ENCODE measurements around the gene USP26. TPM values are rescaled to one million over a fixed set of nuclear protein-coding genes. Genes with fewer than 3 reads are reported as not detected.

USP26 gene
- total and polyA plus RNA-seq, 12 donors = not detected

DNA sequence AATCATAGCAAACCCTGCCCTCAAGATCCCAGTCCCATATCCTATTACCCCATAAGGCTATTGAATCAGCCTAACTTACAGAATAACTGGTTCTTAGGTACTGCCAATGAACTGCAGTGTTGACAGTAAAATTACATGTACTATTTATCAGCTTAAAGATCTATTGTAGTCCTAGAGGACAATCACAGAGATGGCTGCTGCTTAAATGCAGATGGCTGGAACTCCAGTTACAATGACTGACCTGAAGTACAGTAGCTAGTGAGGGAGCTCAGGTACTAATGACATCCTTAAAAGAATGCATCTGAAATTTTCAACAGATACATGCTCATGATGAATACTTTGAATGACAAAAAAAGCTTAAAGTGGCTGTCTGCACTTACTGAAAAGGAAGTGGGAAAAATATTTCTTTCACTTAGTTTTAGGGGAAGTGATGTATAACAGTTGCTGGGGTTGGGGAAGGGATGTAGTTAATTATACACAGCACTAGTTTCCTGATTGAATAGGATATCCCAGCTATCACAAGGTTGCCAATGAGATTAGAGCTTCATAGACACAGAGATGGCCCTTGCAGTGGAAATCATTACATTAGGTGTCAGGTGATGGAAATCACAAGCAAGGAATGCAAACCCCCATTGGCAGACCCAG is 42.0 kb downstream of the USP26 start:
- H3K27me3 ChIP-seq = peaks cover 8% of the 10 kb centered on the region
- H3K4me3 ChIP-seq = no peak overlapping the region
- no peak for DNase-seq
- intact Hi-C loops (cut with DNase I) = no loop called here
- H3K9me3 ChIP-seq (replicated peaks in 1 of 3) = no peaks in the 10 kb centered on the region
- no peaks in the 10 kb centered on the region for H3K4me1 ChIP-seq (replicated peaks in 1 of 2)
- H3K36me3 ChIP-seq (replicated peaks in 1 of 2) = no peaks in the 10 kb centered on the region
- TF ChIP-seq POLR2A (IDR thresholded peaks at IDR 0.05) (no peak), CTCF (IDR thresholded peaks at IDR 0.05) (no peak)
- H3K27ac ChIP-seq = no peak overlapping the region

GRCh38 chrX:133053861-133054598 is 42.9 kb downstream of the USP26 start:
- no peak overlapping the region for H3K4me3 ChIP-seq
- peaks cover under 1% of the 10 kb centered on the region for H3K27me3 ChIP-seq
- no peak for TF ChIP-seq CTCF (IDR thresholded peaks at IDR 0.05)
- DNase-seq = no peak
- 38 to 58% (median 42%) methylated on average over 3 of the region's 3 CpGs for WGBS, 4 donors
- no peak overlapping the region for H3K27ac ChIP-seq
- no peaks in the 10 kb centered on the region for H3K4me1 ChIP-seq (replicated peaks in 1 of 2)
- no peaks in the 10 kb centered on the region for H3K9me3 ChIP-seq (replicated peaks in 1 of 3)
- intact Hi-C loops (cut with DNase I) = no loop called here
- no peaks in the 10 kb centered on the region for H3K36me3 ChIP-seq (replicated peaks in 1 of 2)

DNA sequence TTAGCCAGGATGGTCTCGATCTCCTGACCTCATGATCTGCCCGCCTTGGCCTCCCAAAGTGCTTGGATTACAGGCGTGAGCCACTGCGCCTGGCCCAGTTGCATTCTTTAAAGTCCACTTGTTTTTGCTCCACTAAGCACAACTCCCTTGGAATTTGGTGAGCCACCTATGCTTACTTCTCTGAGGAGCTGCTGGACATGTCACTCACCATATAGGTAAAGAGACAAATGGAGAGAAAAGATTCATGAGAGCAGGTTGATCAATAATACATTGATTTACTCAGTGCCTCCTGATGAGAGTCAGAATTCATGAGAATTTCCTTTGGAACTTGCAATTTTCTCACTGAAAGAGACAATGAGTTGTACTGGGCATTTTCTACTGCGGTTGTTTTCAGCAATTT is 48.2 kb downstream of the USP26 start:
- Histone ChIP-seq H3K4me3 (no peak overlapping the region), H3K36me3 (replicated peaks in 1 of 2) (no peaks in the 10 kb centered on the region), H3K27ac (no peak overlapping the region), H3K9me3 (replicated peaks in 1 of 3) (no peaks in the 10 kb centered on the region), H3K4me1 (replicated peaks in 1 of 2) (no peaks in the 10 kb centered on the region), H3K27me3 (peaks cover 18% of the 10 kb centered on the region)
- intact Hi-C loops (cut with DNase I) = no loop called here
- no peak for TF ChIP-seq CTCF (IDR thresholded peaks at IDR 0.05)
- TF ChIP-seq POLR2A (IDR thresholded peaks at IDR 0.05) = no peak
- WGBS, 4 donors = 84 to 95% (median 88%) methylated on average over 4 to 5 of the region's 5 CpGs
- no peak for DNase-seq

- no peak for DNase-seq
- 23 to 80% (median 56%) methylated on average over 1 of the region's 1 CpG for WGBS, 4 donors
- intact Hi-C loops (cut with DNase I) = no loop called here
- Histone ChIP-seq H3K9me3 (replicated peaks in 1 of 3) (no peaks in the 10 kb centered on the region), H3K4me1 (replicated peaks in 1 of 2) (no peaks in the 10 kb centered on the region), H3K27ac (no peak overlapping the region), H3K36me3 (replicated peaks in 1 of 2) (no peaks in the 10 kb centered on the region), H3K27me3 (peaks cover 18% of the 10 kb centered on the region), H3K4me3 (no peak overlapping the region)
- TF ChIP-seq POLR2A (IDR thresholded peaks at IDR 0.05) (no peak), CTCF (IDR thresholded peaks at IDR 0.05) (no peak)
Measured at GRCh38 chrX:133046601-133047000, 50.3 kb downstream of the USP26 start.
